Sigmoid colon (tissue), 7 donors: ENCODE data around the gene ATP5F1C. TPM values are rescaled to one million over a fixed set of nuclear protein-coding genes. Genes with fewer than 3 reads are reported as not detected.

Source experiments
- DNase-seq: peaks from one replicate; pipeline ENCODE4 v3.0.0-alpha.2; 2019
- H3K27ac ChIP-seq, 4 donors: fragments of 200-600 bp; sonication (generic); one replicate each; pipeline ENCODE4 v1.5.1; 2016 to 2019; ENCODE audit warnings: mild to moderate bottlenecking in 1 of 4
- H3K27me3 ChIP-seq, 3 donors: fragments of 200-600 bp; sonication (generic); one replicate each; pipeline ENCODE4 v1.5.1; 2019; ENCODE audit warnings: mild to moderate bottlenecking in 1 of 3
- H3K36me3 ChIP-seq, 4 donors: fragments of 200-600 bp; sonication (generic); one replicate each; pipeline ENCODE4 v1.5.1; 2016 to 2019
- H3K4me1 ChIP-seq, 4 donors: fragments of 200-600 bp; sonication (generic); one replicate each; pipeline ENCODE4 v1.5.1; 2017 to 2019
- H3K4me3 ChIP-seq, 4 donors: fragments of 200-600 bp; sonication (generic); one replicate each; pipeline ENCODE4 v1.5.1; 2017 to 2019; ENCODE audit warnings: mild to moderate bottlenecking in 2 of 4, moderate library complexity in 1 of 4
- H3K9me3 ChIP-seq, 4 donors: fragments of 200-600 bp in 3 of 4; sonication (generic) in 3 of 4; one replicate each; pipeline versions ENCODE4 v1.5.1 to v1.6.1; 2013 to 2019
- CTCF ChIP-seq, 4 experiments: fragments of 450-650 bp in 3 of 4; fragments of 200-600 bp in 1 of 4; IDR thresholded peaks; one replicate each; pipeline ENCODE4 v1.5.1; 2016 to 2019; ENCODE audit warnings: antibody characterized with exemption in 4 of 4, mild to moderate bottlenecking in 3 of 4, moderate library complexity in 2 of 4
- EP300 ChIP-seq, 4 donors: sonication (generic); formaldehyde crosslinking; IDR thresholded peaks; one replicate each; pipeline ENCODE4 v1.6.1; 2017; ENCODE audit warnings: antibody characterized with exemption in 4 of 4
- POLR2A ChIP-seq, 2 donors: fragments of 450-650 bp; IDR thresholded peaks; one replicate each; pipeline ENCODE4 v1.6.1; 2016; ENCODE audit warnings: antibody characterized with exemption in 2 of 2, mild to moderate bottlenecking in 2 of 2, moderate library complexity in 2 of 2
- POLR2AphosphoS5 ChIP-seq, 4 donors: sonication (generic); formaldehyde crosslinking; IDR thresholded peaks; one replicate each; pipeline ENCODE4 v1.6.1; 2017; ENCODE audit warnings: antibody characterized with exemption in 4 of 4
- WGBS, 2 donors: extraction: QIAGEN DNeasy Blood & Tissue Kit; methylation state at CpG; one replicate each; pipeline ENCODE4 v1.1.7; 2013; 5-methylcytosine and 5-hydroxymethylcytosine counted together
- intact Hi-C: fragments of 100-400 bp; cut with DNase I; formaldehyde crosslinking; loops from one replicate; pipeline ENCODE4 v1.15.1; 2023
- polyA plus RNA-seq, 3 donors: library from polyadenylated mRNA; stranded (reverse); fragments of 200-250 nt; gene quantifications; one replicate each; pipeline ENCODE4 v1.2.3, GENCODE V29; 2013
- total RNA-seq, 4 donors: library from RNA; depleted of rRNA; stranded (reverse); fragments of >200 nt; gene quantifications; one replicate each; pipeline ENCODE4 v1.1.0, GENCODE V29; 2016
- donor health status: healthy with polysubstance abuse.
- donor health status: Bipolar disorder and iron deficiency.
- donor health status: healthy.

The ATP5F1C gene
- total and polyA plus RNA-seq, 7 donors = 335 to 993 (median 363) TPM

GRCh38 chr10:7853890-7854289 lies 65.9 kb downstream of the ATP5F1C start:
- H3K4me3 ChIP-seq = no peak overlapping the region
- TF ChIP-seq EP300 (IDR thresholded peaks at IDR 0.05) (no peak), POLR2AphosphoS5 (IDR thresholded peaks at IDR 0.05) (no peak), CTCF (IDR thresholded peaks at IDR 0.05) (no peak), POLR2A (IDR thresholded peaks at IDR 0.05) (no peak)
- whole genome bisulfite sequencing, 2 donors = 21 to 74% methylated on average over 3 of the region's 3 CpGs
- H3K36me3 ChIP-seq = no peaks in the 10 kb centered on the region
- no peak overlapping the region for H3K27ac ChIP-seq
- H3K4me1 ChIP-seq = peaks cover 0 to 21% (median 11%) of the 10 kb centered on the region in 4 donors
- no peak for DNase-seq
- no peaks in the 10 kb centered on the region for H3K9me3 ChIP-seq
- no peaks in the 10 kb centered on the region for H3K27me3 ChIP-seq
- intact Hi-C loops = no loop called here

DNA sequence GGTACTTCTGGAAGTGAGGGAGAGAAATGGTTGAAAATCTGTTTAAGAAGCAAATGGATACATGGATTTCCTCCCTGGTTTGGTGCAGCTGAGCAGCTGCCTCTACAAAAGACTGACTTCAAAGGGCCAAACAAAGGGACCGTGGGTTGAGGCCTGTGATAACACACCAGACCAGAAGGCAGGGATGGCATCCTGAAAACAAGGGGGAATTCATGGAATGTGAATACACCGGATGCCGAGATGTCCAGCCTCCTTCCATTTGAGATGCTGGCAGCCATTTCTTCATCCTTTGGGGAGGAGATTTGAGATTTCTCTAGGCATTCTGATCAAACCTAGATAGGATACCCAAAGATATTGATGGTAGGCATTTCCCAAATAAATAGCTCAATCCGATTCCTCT lies 67.2 kb downstream of the ATP5F1C start:
- Histone ChIP-seq H3K36me3 (no peaks in the 10 kb centered on the region), H3K4me1 (peaks cover 0 to 21% (median 11%) of the 10 kb centered on the region in 4 donors), H3K27me3 (no peaks in the 10 kb centered on the region), H3K4me3 (no peak overlapping the region), H3K27ac (no peak overlapping the region), H3K9me3 (no peaks in the 10 kb centered on the region)
- no peak for DNase-seq
- WGBS, 2 donors = 94 to 96% methylated on average over 4 of the region's 4 CpGs
- intact Hi-C loops = no loop called here
- no peak for TF ChIP-seq CTCF (IDR thresholded peaks at IDR 0.05)
- no peak for TF ChIP-seq POLR2AphosphoS5 (IDR thresholded peaks at IDR 0.05)
- TF ChIP-seq POLR2A (IDR thresholded peaks at IDR 0.05) = no peak
- no peak for TF ChIP-seq EP300 (IDR thresholded peaks at IDR 0.05)

GRCh38 chr10:7856678-7857077 lies 68.7 kb downstream of the ATP5F1C start:
- H3K4me3 ChIP-seq = no peak overlapping the region

GRCh38 chr10:7857262-7857661 lies 69.3 kb downstream of the ATP5F1C start:
- intact Hi-C loops = no loop called here
- peaks cover 0 to 21% (median 11%) of the 10 kb centered on the region in 4 donors for H3K4me1 ChIP-seq
- H3K27ac ChIP-seq = no peak overlapping the region
- no peaks in the 10 kb centered on the region for H3K27me3 ChIP-seq
- WGBS, 2 donors = 73 to 81% methylated on average over 4 of the region's 4 CpGs
- no peak overlapping the region for H3K4me3 ChIP-seq
- H3K36me3 ChIP-seq = no peaks in the 10 kb centered on the region
- TF ChIP-seq CTCF (IDR thresholded peaks at IDR 0.05) (no peak), EP300 (IDR thresholded peaks at IDR 0.05) (no peak)
- DNase-seq = no peak
- H3K9me3 ChIP-seq = peaks cover 0 to 8% (median 4%) of the 10 kb centered on the region in 4 donors

More at GRCh38 chr10:7856678-7857077, 68.7 kb downstream of the ATP5F1C start:
- no peak for DNase-seq
- H3K27ac ChIP-seq = no peak overlapping the region
- peaks cover 0 to 5% (median 2%) of the 10 kb centered on the region in 4 donors for H3K9me3 ChIP-seq
- intact Hi-C loops = no loop called here
- H3K4me1 ChIP-seq = peaks cover 0 to 21% (median 11%) of the 10 kb centered on the region in 4 donors
- H3K36me3 ChIP-seq = no peaks in the 10 kb centered on the region
- TF ChIP-seq POLR2AphosphoS5 (IDR thresholded peaks at IDR 0.05) = no peak
- TF ChIP-seq EP300 (IDR thresholded peaks at IDR 0.05) = no peak
- no peak for TF ChIP-seq POLR2A (IDR thresholded peaks at IDR 0.05)
- TF ChIP-seq CTCF (IDR thresholded peaks at IDR 0.05) = no peak
- WGBS, 2 donors = 20 to 42% methylated on average over 4 of the region's 4 CpGs
- no peaks in the 10 kb centered on the region for H3K27me3 ChIP-seq

Other genes with a start within 250 kb of the ATP5F1C start
- gene ITIH5, start 121.2 kb upstream of the ATP5F1C start, total RNA-seq = 100 to 1,000 TPM in 3 of 4 donors, 10 to 100 TPM in 1; 48.2 to 126 (median 108) TPM
- 10 to 100 TPM in 1 of 3 donors, 1 to 10 TPM in 1, under 1 TPM in 1; 0.60 to 13.3 (median 1.6) TPM for gene ITIH5, start 121.2 kb upstream of the ATP5F1C start, polyA plus RNA-seq
- not detected for gene ITIH2, start 84.9 kb upstream of the ATP5F1C start, total RNA-seq
- gene ITIH2, start 84.9 kb upstream of the ATP5F1C start, polyA plus RNA-seq = not detected
- 10 to 100 TPM in 1 of 4 donors, 1 to 10 TPM in 3; 5.9 to 17.2 (median 7.6) TPM for gene KIN, start 184 bp upstream of the ATP5F1C start, total RNA-seq
- 10 to 100 TPM in 1 of 3 donors, 1 to 10 TPM in 2; 6.7 to 12.6 (median 6.7) TPM for gene KIN, start 184 bp upstream of the ATP5F1C start, polyA plus RNA-seq
- 10 to 100 TPM in 1 of 4 donors, 1 to 10 TPM in 3; 5.2 to 12.2 (median 7.8) TPM for gene TAF3, start 30.3 kb downstream of the ATP5F1C start, total RNA-seq
- 1 to 10 TPM; 3.0 to 4.2 (median 3.9) TPM for gene TAF3, start 30.3 kb downstream of the ATP5F1C start, polyA plus RNA-seq